Omental fat pad (tissue), 4 donors: ENCODE data around the gene GIMAP2. TPM values are rescaled to one million over a fixed set of nuclear protein-coding genes. Genes with fewer than 3 reads are reported as not detected.

Experiments
- ATAC-seq: fragments of 150-250 bp; one replicate; pipeline ENCODE4 v1.9.1; 2016; ENCODE audit warnings: mild to moderate bottlenecking, moderate library complexity; ENCODE audit not compliant: low FRiP score
- DNase-seq: peaks from one replicate; pipeline ENCODE4 v3.0.0-alpha.2; 2019; ENCODE audit warnings: low spot score
- CTCF ChIP-seq, 3 donors: fragments of 450-650 bp; IDR thresholded peaks; one replicate each; pipeline ENCODE4 v1.5.1; 2016 to 2017; ENCODE audit warnings: antibody characterized with exemption in 3 of 3, mild to moderate bottlenecking in 3 of 3, moderate library complexity in 2 of 3
- total RNA-seq, 4 donors: library from RNA; depleted of rRNA; stranded (reverse); fragments of >200 nt; gene quantifications; one replicate each; pipeline ENCODE4 v1.1.0, GENCODE V29; 2016

GIMAP2 gene
- total RNA-seq, 4 donors from 2014 or later: 10.1 to 44.0 (median 12.8) TPM

GRCh38 chr7:150716939-150717338, 31.4 kb downstream of the GIMAP2 start:
- DNase-seq: no peak
- TF ChIP-seq CTCF (IDR thresholded peaks at IDR 0.05): no peak
- no peak for ATAC-seq

GRCh38 chr7:150717814-150718420, 32.4 kb downstream of the GIMAP2 start:
- ATAC-seq: no peak
- no peak for TF ChIP-seq CTCF (IDR thresholded peaks at IDR 0.05)

GRCh38 chr7:150719436-150719835, 33.9 kb downstream of the GIMAP2 start:
- ATAC-seq (no peak), DNase-seq (no peak)
- no peak for TF ChIP-seq CTCF (IDR thresholded peaks at IDR 0.05)

More at GRCh38 chr7:150717814-150718420, 32.4 kb downstream of the GIMAP2 start:
- DNase-seq: no peak

- TF ChIP-seq CTCF (IDR thresholded peaks at IDR 0.05): no peak
- no peak for ATAC-seq
- DNase-seq: no peak
Measured at GRCh38 chr7:150719960-150720891, 34.7 kb downstream of the GIMAP2 start.

GRCh38 chr7:150721970-150722373, 36.5 kb downstream of the GIMAP2 start:
- ATAC-seq (no peak), DNase-seq (no peak)
- TF ChIP-seq CTCF (IDR thresholded peaks at IDR 0.05): no peak

- no peak for ATAC-seq
Measured at GRCh38 chr7:150722431-150722931, 37.0 kb downstream of the GIMAP2 start.

More at GRCh38 chr7:150722431-150722931, 37.0 kb downstream of the GIMAP2 start:
- no peak for TF ChIP-seq CTCF (IDR thresholded peaks at IDR 0.05)
- no peak for DNase-seq
